ENCODE data around the gene ARHGAP30.
"Not testable (repeated sequence)": the region's sequence is repeated elsewhere in the genome, so short reads cannot be mapped to it uniquely, and the experiment has no call there.

Gene ARHGAP30

DNA sequence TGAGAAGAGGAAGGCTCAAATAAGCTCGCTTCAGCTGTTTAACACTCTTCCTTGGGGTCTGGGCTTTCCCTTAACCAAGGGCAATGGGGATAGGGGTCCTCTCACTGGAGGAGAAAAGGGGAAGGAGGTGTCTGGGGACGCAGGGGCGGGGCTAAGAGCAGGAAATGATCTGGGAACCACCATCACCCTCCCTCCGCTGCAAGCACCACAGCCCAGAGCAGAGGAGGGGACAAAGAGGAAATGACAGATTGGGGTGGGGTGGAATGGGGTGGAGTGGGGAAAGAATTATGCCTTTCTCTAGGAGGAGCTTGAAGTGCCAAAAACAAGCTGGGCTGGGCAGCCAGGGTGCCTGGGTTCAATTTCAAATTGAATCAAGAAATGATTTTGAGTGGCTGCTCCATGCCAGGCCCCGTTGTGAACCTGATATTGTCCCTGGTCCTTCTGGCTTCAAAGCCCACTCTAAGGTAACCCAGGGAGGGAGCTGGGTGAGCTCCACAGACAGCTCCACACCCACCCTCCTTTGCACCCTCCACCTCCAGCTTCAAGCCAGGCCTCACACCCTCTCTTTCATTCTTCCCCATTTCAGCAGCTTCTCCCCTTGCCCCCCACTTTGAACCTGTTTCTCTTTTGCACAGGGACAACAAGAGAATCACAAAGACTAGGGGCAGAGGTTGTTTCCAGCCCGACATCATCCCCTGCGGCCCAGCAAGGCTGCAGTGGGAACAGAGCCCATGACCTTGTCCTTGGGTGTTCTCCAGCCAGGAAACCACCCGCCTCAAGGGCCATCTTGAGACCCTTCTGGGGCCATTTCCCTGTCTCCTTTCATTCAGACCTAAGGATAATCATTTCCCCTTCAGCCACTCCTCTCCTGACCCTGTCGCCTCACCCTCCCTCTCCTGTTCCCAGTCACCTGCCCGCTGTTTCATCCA is 1.1 kb downstream of the ARHGAP30 start:
- DNase-seq = peak; percentile 77

DNA sequence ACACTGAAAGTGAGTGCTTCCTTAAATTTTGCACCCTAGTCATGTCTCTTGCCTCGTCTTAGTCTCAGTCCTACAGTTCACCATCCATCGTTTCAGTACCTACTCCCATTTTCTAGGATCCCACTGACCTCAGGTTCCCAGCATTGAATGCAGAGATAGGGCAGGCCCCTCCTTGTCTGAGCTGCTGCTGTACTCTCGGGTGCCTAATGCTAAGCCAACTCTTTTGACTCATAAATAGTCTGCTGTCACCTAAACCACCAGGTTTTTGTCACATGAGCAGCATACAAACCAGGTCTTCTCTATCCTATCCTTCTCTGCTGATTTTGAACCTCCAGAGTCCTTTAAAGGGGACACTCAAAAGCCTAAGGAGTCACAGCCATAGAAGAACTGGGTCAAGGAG is 3.0 kb downstream of the ARHGAP30 start:
- DNase-seq = no peak

DNA sequence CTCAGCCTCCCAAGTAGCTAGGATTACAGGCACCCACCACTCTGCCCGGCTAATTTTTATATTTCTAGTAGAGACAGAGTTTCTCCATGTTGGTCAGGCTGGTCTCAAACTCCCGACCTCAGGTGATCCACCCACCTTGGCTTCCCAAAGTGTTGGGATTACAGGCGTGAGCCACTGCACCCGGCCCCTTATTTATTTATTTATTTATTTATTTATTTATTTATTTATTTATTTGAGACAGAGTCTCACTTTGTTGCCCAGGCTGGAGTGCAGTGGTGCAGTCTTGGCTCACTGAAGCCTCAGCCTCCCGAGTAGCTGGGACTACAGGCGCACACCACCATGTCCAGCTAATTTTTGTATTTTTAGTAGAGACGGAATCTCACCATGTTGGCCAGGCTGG is 4.0 kb downstream of the ARHGAP30 start:
- not testable (repeated sequence) for DNase-seq

DNA sequence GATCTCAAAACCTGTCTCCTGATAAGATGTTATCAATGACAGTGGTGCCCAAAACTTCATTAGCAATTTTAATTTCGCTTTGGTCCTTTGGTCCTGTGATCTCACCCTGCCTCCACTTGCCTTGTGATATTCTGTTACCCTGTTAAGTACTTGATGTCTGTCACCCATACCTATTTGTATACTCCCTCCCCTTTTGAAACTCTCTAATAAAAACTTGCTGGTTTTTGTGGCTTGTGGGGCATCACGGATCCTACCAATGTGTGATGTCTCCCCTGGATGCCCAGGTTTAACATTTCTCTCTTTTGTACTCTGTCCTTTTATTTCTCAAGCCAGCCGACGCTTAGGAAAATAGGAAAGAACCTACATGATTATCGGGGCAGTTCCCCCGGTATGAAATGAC is 5.8 kb downstream of the ARHGAP30 start:
- not testable (repeated sequence) for DNase-seq

DNA sequence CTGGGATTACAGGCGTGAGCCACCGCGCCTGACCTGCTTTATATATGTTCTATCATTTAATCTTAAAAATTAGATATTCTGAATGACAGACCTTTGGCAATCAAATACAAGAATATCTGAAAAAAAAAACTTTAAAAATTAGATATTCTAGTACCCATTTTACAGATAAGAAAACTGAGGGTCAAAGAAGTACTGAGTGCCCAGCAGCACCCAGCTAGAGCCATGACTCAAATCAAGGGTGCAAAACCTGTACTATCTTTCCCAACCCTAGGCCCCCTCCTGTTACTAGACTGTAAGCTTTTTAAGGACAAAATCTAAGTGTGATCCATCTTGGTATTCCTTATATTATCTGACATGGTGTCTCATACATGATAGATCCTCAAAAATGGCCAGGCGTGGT is 8.3 kb downstream of the ARHGAP30 start:
- DNase-seq = no peak

DNA sequence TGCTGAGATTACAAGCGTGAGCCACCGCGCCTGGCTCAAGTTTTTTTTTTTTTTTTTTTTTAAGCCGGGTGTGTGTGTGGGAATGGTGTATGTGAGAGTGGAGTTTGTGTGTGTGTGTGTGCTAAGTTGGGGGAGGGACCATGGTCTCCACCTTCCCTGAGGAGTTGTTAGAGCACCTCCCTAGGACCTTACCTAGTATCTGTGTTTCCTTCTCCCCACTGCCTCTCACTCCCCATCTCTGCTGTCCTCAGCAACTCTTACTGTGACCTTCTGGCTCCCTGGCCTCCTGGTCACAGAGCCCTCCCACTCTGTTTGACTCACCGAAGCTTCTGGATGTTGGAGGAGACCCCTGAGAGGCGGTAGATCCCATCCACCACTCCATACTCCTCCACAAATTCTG is 10.4 kb downstream of the ARHGAP30 start:
- DNase-seq = no peak

DNA sequence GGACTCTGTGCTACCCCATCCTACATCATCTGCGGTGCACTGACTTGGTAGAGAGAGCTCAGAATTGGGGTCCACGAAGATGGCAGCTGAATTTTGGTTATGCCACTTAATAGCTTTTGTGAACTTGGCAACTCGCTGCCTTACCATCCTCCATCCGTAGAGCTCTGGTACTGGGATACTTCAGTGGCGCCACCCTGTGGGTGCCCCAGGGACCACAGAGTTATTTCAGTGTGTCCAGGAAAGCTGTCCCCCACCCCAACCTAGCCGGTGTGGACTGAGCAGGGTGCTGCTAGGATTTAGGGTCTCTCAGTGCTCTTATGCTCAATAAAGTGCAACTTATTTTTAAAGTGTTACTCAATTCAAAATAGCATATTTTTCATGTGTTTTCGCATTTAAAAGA is 14.9 kb downstream of the ARHGAP30 start:
- no peak for DNase-seq

DNA sequence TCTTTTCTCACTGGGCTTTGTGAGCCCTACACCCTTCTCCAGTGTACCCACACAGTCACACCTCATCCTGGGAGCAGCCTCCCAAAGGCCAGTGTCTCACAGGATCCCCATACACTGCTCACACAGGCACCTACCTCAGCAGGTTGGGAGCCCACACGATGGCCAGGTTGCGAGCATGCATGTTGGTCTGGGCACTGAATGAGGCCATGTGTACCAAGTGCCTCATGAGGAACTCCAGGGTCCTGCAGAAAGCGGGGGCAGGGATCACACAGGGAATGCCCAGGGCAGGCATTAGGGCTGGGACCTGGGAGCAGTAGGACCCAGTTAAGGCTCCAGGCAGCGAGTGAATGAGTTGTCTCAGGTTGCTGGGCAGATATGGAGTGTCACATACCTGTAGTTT is 15.5 kb downstream of the ARHGAP30 start:
- no peak for DNase-seq

DNA sequence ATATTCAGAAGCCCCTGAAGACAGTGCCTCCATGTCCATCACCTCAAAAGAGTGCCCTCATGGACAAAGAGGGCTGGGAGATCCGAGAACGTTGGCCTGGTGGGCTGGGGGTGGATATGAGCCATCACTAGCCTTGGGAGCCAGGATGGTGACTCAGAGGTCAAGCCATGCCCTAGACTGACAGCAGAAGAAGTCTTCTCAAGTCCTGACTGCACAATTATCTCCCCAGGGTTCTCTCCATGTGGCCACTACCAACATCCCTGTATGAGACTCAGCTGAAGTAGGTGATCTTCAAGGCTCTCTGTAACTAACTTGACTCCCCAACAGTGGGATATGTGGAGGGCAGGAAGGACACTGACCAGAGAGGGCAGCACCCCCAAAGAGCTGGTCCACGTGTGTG is 16.8 kb downstream of the ARHGAP30 start:
- no peak for DNase-seq

DNA sequence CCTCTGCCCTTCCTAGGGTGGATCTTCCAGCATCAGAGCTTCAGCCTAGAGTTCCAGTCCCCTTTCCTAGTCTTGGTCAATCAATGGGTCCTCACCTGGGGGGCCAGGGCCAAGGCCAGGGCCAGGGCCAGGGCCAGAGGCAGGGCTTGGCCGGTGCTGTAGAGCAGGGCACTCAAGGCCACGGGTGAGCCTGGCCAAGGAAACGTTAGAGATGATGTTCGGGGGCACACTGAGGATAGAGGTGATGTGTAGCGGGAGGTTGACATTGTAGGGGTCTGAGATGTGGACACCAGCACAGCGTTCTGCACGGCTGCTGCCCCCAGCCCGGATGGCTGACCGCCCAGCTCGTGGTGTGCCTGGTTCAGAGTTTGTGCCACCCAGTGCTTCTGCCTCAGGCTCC is 18.5 kb downstream of the ARHGAP30 start:
- DNase-seq = no peak

DNA sequence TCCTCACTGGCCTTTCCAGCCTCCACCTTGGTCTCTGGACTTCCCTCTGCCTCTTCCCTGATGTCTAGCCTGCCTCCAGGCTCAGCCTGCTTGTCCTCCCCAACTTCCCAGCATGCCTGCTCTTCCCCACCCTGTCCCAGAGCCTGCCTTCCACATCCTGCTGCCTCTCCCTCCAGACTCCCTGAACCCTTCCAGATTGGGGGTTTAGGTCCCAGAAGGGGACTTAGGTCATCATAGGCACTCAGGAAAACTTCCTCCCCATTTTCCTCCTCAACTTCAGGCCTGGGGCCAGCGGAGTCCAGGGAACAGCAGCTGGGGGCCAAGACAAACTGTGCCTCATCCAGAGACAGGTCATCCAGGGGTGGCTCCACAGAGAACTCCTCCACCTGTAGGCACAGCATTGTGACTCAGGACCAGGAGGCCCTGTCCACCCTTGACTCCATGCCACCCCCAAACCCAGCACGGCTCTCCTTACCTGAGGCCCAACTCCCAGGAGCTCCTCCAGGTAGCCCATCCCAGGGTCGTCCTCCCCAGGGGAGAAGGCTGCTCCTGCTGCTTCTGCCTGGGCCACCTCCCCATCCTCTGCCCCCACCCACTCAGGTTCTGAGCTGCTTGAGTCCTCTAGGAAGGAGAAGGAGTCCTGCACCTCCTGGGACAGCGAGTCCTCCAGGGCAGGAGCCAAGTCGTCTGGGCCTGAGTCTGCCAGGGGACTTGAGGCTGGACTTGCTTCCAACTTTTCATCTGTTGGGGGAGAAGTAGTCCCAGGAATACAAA is 20.6 kb downstream of the ARHGAP30 start:
- DNase-seq = no peak

DNA sequence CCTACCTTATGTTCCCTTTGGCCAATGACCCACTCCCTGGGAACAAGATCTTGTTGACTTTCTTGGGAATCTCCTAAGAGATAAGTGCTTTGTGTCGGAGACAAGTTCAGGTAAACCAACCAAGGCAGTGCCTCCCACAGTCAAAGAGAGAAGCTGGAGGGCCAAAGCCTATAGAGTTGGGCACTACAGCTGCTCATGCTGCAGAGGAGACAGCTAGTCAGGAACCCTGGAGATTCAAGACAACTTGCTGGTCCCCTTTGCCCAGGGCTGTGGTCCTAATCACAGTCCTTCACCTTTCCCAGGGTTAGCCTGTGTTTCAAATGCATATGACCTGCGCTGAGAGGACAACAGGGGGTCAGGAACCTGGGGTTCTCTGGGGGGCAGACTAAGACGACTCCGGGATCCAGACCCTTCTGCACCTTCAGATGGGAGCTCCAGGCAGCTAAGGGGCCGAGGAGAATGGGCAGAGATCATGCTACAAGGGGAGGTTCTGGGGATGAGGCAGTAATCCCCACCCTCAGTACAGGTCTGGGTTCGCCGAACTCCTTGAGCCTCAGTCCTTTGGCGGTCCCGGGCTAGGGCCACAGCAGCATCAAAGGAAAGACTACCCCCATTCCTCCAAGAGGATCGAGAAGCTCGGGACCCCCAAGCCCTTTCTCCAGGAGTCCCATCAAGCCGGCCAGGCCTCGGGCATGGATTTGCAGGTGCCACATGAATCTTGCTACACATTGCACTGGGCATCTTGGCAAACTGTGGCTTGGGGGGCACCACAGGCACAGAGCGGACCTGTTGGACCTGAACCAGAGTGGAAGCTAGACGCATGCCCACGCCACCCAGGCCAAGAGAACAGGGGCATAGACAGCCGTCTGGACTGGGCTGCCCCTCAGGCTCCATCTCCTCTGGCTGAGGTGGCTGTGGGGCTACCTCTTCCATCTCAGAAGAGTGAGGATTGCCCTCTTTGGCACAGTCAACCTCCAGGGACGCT is 22.0 kb downstream of the ARHGAP30 start:
- DNase-seq = no peak

DNA sequence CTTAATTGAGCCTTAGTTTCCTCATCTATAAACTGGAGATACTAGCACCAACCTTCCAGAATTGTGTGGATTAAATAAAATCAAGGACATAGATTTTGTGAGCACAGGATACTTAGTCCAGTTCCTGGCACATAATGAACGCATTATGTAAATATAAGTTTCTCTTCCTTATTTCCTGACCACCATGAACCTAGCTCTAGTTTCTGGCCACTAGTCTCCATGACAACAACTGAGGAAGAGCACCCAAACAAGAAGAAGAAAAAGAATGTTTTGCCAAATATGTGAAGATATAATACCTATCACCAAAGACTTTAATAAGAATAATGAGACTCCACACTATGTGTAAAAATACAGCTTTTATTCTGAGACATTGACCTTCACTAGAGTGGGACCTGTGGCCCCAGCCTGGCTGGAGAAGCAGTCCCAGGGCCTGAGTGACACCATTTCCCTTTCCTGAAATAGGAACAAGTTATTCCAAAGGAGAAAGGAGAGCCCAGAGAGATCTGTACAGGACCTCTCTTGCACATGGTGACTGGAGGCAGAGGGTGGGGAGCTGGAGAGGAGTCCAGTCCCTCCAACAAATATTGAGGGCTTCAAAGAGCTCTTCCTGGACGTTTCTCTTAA is 23.0 kb downstream of the ARHGAP30 start:
- DNase-seq = no peak

DNA sequence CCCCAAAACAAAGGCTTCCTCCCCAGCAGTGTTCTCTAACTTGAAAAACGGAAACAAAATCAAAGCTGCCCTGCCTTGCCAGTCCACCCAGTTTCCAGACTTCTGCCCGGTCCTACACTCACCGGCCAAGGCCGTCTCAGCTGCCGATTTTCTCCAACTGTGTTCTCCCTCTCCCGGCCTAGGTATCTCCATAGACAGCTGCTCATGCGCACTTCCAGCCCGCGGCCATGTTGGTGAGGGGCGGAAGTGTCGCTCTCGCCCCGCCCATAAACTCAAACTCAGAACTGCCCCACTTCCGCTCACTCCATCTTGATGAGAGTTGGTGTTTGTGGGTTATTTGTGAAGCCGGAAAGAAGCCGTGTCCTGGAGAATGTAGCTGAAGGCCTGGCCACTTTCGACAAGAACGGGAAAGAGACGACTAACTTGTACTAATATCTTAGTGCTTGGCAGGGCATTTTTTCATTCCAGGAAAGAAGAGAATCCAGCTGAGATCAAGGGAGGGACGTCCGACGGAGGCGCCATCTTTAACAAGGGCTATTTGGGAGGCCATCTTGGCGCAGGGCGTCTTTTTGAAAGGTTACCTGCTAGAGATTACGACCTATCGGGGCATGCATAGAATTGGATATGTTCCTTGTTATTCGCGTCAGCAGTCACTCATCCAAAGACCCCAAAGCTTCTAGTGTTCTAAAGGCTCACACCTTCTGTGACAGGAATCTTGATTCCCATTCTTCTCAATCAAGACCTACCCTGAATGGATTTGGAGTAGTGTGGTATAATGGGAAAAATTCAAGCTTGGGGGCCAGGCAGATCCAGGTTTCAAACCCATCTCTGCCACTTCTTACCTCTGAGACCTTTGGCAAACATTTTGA is 23.7 kb downstream of the ARHGAP30 start, which contains the start of gene USF1:
Gene USF1, minus strand, starts transcription at position 242 of the 869 bp plus-strand sequence. CDS start 2,702 bp downstream, outside the sequence.
- peak; percentile 90 for DNase-seq

DNA sequence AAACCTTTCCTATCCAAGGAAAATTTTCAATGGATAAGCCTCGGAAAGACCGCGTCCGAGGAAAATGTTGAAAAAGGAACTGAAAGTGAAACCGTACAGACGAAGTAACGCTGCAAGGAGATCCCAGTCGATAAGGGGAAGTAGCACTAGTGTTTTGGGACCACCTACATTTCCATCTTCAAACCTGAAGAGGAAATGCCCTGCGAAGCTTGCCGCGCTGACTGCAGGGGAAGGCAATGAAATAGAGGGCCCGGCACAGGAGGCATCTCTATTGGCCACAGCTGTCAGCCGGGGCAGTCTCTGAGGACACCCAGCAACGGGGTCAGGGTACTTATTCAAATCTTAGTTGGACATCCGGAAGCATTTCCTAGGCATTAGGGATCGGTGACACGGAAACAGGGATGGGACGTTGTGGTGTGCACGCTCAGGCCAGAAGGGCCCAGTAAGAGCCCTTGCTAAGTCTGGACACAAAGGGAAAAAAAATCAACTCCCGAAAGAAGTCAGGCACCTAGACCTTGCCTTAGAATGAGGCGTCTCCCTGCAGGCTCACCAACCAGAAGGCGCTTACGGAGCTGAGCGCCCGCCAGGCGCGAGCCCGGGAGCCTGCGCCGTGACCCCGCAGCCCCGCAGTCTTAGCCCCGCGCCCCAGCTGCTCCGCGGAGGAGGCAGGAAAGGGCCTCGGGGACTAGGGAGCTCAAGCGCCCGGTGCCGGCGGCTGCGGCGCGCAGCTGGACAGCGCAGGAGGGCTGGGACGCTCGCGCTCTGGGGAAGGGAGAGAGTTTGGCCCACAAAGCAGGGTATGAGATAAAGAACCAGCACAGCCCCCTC is 24.6 kb downstream of the ARHGAP30 start:
- peak; percentile 51 for DNase-seq

DNA sequence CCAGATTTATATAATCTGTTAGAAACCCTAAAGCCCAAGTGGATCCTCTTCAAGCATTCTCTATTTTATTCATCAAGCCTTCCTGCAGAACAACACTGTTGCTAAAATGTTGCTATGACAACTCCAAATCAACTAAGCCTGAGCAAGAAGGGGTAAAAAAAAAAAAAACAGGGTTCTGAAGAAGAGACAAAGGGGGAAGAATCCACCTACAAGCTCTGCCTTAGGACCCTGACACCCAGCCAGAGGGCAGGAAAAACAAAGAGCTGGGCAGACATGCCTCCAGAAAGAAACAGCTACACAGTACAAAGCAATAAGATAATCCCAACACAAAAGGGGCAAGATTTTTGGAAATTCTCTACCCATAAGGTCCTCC is 25.2 kb downstream of the ARHGAP30 start:
- no peak for DNase-seq

DNA sequence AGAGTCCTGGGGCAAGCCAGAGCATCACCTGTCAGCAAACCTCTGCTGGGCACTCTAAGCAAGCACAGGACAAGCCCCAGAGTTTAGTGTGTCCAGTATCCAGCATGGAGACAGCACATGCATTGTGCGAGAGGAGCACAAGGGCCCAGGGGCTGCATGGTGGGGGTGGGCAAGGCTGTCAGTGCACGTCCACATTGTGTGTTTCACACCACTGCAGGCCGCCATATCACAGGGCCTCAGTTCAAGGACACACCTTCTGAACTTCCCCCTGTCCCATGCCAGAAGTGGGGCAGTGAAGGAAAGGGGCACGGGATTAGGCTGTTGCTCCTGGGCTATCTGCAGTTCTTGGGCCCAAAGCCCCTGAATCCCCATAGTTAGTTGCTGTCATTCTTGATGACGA is 30.1 kb downstream of the ARHGAP30 start:
- no peak for DNase-seq

DNA sequence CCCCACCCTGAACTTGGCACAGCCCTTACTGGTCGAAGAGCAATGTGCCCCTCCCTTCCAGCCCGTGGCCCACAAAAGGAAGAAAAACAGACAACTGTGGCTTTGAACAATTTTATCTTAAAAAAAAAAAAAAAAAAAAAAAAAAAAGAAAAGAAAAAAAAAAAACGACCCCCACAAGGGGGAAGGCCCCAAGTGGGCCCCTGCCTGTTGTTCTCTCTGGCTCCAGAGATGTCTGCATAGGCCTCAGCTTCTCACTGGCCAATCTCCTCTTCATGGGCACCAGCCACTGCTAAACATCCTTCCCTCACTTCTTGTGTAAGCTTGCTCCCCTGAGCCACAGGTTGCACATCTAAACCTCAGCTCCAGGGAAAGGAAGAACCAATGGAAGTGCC is 30.5 kb downstream of the ARHGAP30 start:
- DNase-seq = no peak

DNA sequence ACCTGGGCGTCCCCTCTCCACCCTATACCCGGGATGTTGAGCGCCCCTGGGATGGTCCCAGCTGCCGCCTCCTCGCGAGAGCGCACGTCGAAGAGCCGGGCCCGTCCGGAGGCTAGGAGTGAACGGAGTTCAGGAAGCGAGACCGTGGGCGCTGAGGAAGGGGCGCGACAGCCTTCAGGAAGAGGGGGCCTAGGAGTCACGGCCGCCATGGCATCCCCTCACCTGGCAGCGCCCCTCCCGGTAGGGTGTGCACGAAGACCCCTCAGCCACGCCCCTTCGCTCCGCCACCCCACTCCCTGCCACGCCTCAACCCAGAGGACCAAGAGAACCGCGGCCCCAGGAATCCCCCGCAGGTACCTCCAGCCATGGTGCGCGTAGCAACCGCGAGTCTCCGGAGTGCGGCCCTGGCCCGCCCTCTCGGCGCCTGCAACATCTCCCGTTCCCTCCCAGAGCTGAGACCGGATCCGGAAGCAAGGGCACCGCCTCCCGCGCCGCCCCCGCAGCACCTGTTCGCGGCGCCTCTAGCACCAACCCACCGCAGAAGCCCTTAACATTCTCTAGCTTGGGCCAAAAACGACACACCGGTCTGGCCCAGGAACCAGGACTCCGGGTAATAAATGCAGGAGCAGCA is 31.1 kb downstream of the ARHGAP30 start, which contains the start of gene TSTD1:
Gene TSTD1, minus strand, starts transcription at position 442 of the 631 bp plus-strand sequence. Its CDS starts 75 bp downstream, at position 367.
- DNase-seq = peak; percentile 83

Data from activated gamma-delta T cell treated with Interleukin-2 at 50 U/mL for 16 hours (primary cell).